OCI-LY1 (cell line): ENCODE measurements around the gene CHRNA4.

Experiments
- CTCF ChIP-seq: fragments of 200-600 bp; sonication (generic), shearing (Covaris generic); IDR thresholded peaks from 2 replicates; pipeline ENCODE4 v1.5.1; 2017; ENCODE audit warnings: mild to moderate bottlenecking, antibody characterized with exemption, low read length, moderate library complexity, mixed read lengths
- EZH2 ChIP-seq: fragments of 200-600 bp; sonication (generic), shearing (Covaris generic); IDR thresholded peaks from 2 replicates; pipeline ENCODE4 v1.8.0; 2017; ENCODE audit warnings: borderline replicate concordance, mixed run types, mild to moderate bottlenecking, antibody characterized with exemption, low read length, moderate library complexity, mixed read lengths

GRCh38 chr20:63315731-63316491, 45.2 kb downstream of the CHRNA4 start:
- no peak for TF ChIP-seq CTCF
- no peak for TF ChIP-seq EZH2
